Measurements from ENCODE around the gene BMPR1B. TPM values are rescaled to one million over a fixed set of nuclear protein-coding genes. Genes with fewer than 3 reads are reported as not detected.

The BMPR1B gene
- total and polyA plus RNA-seq, 9 of the 15 experiments (the other 6 are each of a cell fraction or from before 2014, with no cell fraction given), result 0.01 TPM; not detected in 8

- TF ChIP-seq REST (IDR thresholded peaks at IDR 0.05; ENCODE audit: borderline replicate concordance) (peak; percentile 30; the same call in 1 of the 2 replicates), REST (CRISPR knock-in tag; IDR thresholded peaks at IDR 0.05; ENCODE audit: low read depth) (no peak), POLR2AphosphoS5 (IDR thresholded peaks at IDR 0.05; ENCODE audit: control insufficient read depth, insufficient read depth, low read depth, low read length) (no peak), U2AF1 (optimal IDR thresholded peaks at IDR 0.05; ENCODE audit: low read depth, low read length) (no peak), NONO (IDR thresholded peaks at IDR 0.05; ENCODE audit: low read depth in 2 of 2, low read length in 1 of 2) (no peak), SMC3 (conservative IDR thresholded peaks at IDR 0.05; ENCODE audit: insufficient read depth, low read depth, low read length) (0 out of 2 replicates have a peak, but pooled peaks have one; percentile 25), ZNF232 (CRISPR knock-in tag; IDR thresholded peaks at IDR 0.05) (no peak), NR2F6 (CRISPR knock-in tag; IDR thresholded peaks at IDR 0.05) (no peak), HNRNPUL1 (IDR thresholded peaks at IDR 0.05; ENCODE audit: low read length) (no peak), IRF2 (CRISPR knock-in tag; IDR thresholded peaks at IDR 0.05) (no peak), ATF7 (IDR thresholded peaks at IDR 0.05) (no peak), BRD9 (IDR thresholded peaks at IDR 0.05; ENCODE audit: low read depth, partially characterized antibody) (no peak), CBX3 (IDR thresholded peaks at IDR 0.05; ENCODE audit: borderline replicate concordance in 1 of 2, low read length in 2 of 2) (no peak), CSDE1 (IDR thresholded peaks at IDR 0.05) (no peak), CREBBP (IDR thresholded peaks at IDR 0.05; ENCODE audit: low read depth, low read length) (no peak), HNRNPLL (IDR thresholded peaks at IDR 0.05; ENCODE audit: low read depth, low read length, poor library complexity, severe bottlenecking) (no peak), CTCFL (IDR thresholded peaks at IDR 0.05; ENCODE audit: borderline replicate concordance, insufficient read depth, low read depth, low read length, poor library complexity, severe bottlenecking) (peak; percentile 9)
Measured at GRCh38 chr4:95124906-95125504, 367.2 kb downstream of the BMPR1B start (continued).
